IMR-90 (cell line): Measurements from ENCODE around the gene COX7A2L. TPM values are rescaled to one million over a fixed set of nuclear protein-coding genes. Genes with fewer than 3 reads are reported as not detected.

Experiments used
- ATAC-seq: fragments of 200-7000 bp; cut with Tn5 transposase; 2 replicates; pipeline ENCODE4 v1.9.1; 2020; ENCODE audit warnings: low read depth, mild to moderate bottlenecking, moderate library complexity
- BruUV-seq: library from RNA; stranded (reverse); fragments of 400-500 nt; replicated peaks from 2 replicates; lab custom pipeline; 2021; lab: Mats Ljungman, UMichigan
- CTCF ChIA-PET: fragments of 300-600 bp; formaldehyde crosslinking; extraction: SDS; loops from one replicate; lab custom pipeline; 2021; ENCODE audit warnings: antibody characterized with exemption; lab: Yijun Ruan, JAX
- POLR2A ChIA-PET: fragments of 300-600 bp; sonication (Branson Sonifier 250); formaldehyde crosslinking; loops from one replicate; lab custom pipeline; 2022; ENCODE audit warnings: antibody characterized with exemption; ENCODE audit not compliant: unreplicated experiment; lab: Charles Lee
- DNase-seq: peaks from one replicate; pipeline ENCODE4 v3.0.0; 2013
- H2AFZ ChIP-seq: replicated peaks from 2 replicates; pipeline ENCODE3; 2013; ENCODE audit warnings: low read length, mild to moderate bottlenecking; ENCODE audit not compliant: poor library complexity
- H2AK5ac ChIP-seq: 2 replicates; pipeline ENCODE4 v1.6.1; 2013; ENCODE audit warnings: low read depth, low read length, inconsistent platforms
- H2AK9ac ChIP-seq: replicated peaks from 2 replicates; pipeline ENCODE3; 2013; ENCODE audit warnings: mild to moderate bottlenecking, low read depth, low read length, moderate library complexity; ENCODE audit not compliant: poor library complexity
- H2BK120ac ChIP-seq: 2 replicates; pipeline ENCODE4 v1.6.1; 2013; ENCODE audit warnings: low read depth, low read length, inconsistent platforms
- H2BK15ac ChIP-seq: 3 replicates; pipeline ENCODE4 v1.6.1; 2013; ENCODE audit warnings: low read depth, low read length, inconsistent platforms
- H2BK20ac ChIP-seq: 2 replicates; pipeline ENCODE4 v1.6.1; 2013; ENCODE audit warnings: low read depth, mild to moderate bottlenecking, inconsistent platforms, low read length, moderate library complexity
- H2BK5ac ChIP-seq: 2 replicates; pipeline ENCODE4 v1.6.1; 2013; ENCODE audit warnings: mild to moderate bottlenecking, low read depth, low read length, inconsistent platforms; ENCODE audit not compliant: poor library complexity, severe bottlenecking
- H3K14ac ChIP-seq: replicated peaks from 2 replicates; pipeline ENCODE4 v1.6.1; 2013; ENCODE audit warnings: low read depth, low read length, inconsistent platforms
- H3K18ac ChIP-seq: 2 replicates; pipeline ENCODE4 v1.6.1; 2013; ENCODE audit warnings: low read depth, low read length, control low read depth
- H3K23ac ChIP-seq: 2 replicates; pipeline ENCODE4 v1.6.1; 2013; ENCODE audit warnings: low read depth, low read length, inconsistent platforms
- H3K27ac ChIP-seq: 2 replicates; pipeline ENCODE4 v1.5.1; 2013; ENCODE audit warnings: mild to moderate bottlenecking, control low read depth, low read length; ENCODE audit not compliant: insufficient read depth
- H3K27me3 ChIP-seq: 2 replicates; pipeline ENCODE4 v1.6.1; 2013; ENCODE audit warnings: low read length; ENCODE audit not compliant: control insufficient read depth, insufficient read depth
- H3K36me3 ChIP-seq: 2 replicates; pipeline ENCODE4 v1.6.1; 2013; ENCODE audit warnings: low read length, mixed read lengths; ENCODE audit not compliant: control insufficient read depth, insufficient read depth
- H3K4ac ChIP-seq: 2 replicates; pipeline ENCODE4 v1.6.1; 2013; ENCODE audit warnings: low read depth, low read length, inconsistent platforms
- H3K4me1 ChIP-seq: 2 replicates; pipeline ENCODE4 v1.6.1; 2013; ENCODE audit warnings: low read length, mixed read lengths; ENCODE audit not compliant: control insufficient read depth, insufficient read depth
- H3K4me2 ChIP-seq: 2 replicates; pipeline ENCODE4 v1.6.1; 2013; ENCODE audit warnings: low read depth, mild to moderate bottlenecking, control low read depth, low read length, moderate library complexity
- H3K4me3 ChIP-seq: 2 replicates; pipeline ENCODE4 v1.5.1; 2013; ENCODE audit warnings: low read depth, mild to moderate bottlenecking, control low read depth, low read length, moderate library complexity; ENCODE audit not compliant: insufficient read depth
- H3K56ac ChIP-seq: 2 replicates; pipeline ENCODE4 v1.6.1; 2013; ENCODE audit warnings: low read length, inconsistent platforms; ENCODE audit not compliant: insufficient read depth; ENCODE audit errors: extremely low read depth
- H3K79me1 ChIP-seq, 2 experiments: 2 replicates each; pipeline ENCODE4 v1.6.1; 2013; ENCODE audit warnings: low read length in 2 of 2, inconsistent platforms in 1 of 2, low read depth in 1 of 2
- H3K9ac ChIP-seq: 2 replicates; pipeline ENCODE4 v1.6.1; 2013; ENCODE audit warnings: low read depth, low read length, control low read depth
- H3K9me1 ChIP-seq: 2 replicates; pipeline ENCODE4 v1.6.1; 2013; ENCODE audit warnings: low read length, inconsistent platforms; ENCODE audit not compliant: insufficient read depth
- H3K9me3 ChIP-seq: 2 replicates; pipeline ENCODE4 v1.6.1; 2013; ENCODE audit warnings: low read length; ENCODE audit not compliant: control insufficient read depth, insufficient read depth
- H4K20me1 ChIP-seq: 2 replicates; pipeline ENCODE4 v1.6.1; 2013; ENCODE audit warnings: low read length, inconsistent platforms; ENCODE audit not compliant: insufficient read depth
- H4K5ac ChIP-seq: 2 replicates; pipeline ENCODE4 v1.6.1; 2013; ENCODE audit warnings: mild to moderate bottlenecking, low read depth, low read length, control low read depth
- H4K8ac ChIP-seq, 2 experiments: 2 replicates each; pipeline ENCODE4 v1.6.1; 2013; ENCODE audit warnings: low read depth in 2 of 2, low read length in 2 of 2, control low read depth in 1 of 2, inconsistent platforms in 1 of 2
- H4K91ac ChIP-seq: 2 replicates; pipeline ENCODE4 v1.6.1; 2013; ENCODE audit warnings: low read depth, low read length, inconsistent platforms; ENCODE audit not compliant: insufficient read depth
- BHLHE40 ChIP-seq: fragments of 150-350 bp; IDR thresholded peaks from 2 replicates; pipeline ENCODE4 v1.6.1; 2016; ENCODE audit warnings: mild to moderate bottlenecking, low read depth, low read length
- CEBPB ChIP-seq: IDR thresholded peaks from 2 replicates; pipeline ENCODE4 v1.6.1; 2012; ENCODE audit warnings: low read depth, low read length, improper control_type of control experiment
- CHD1 ChIP-seq: IDR thresholded peaks from 2 replicates; pipeline ENCODE4 v1.6.1; 2012; ENCODE audit warnings: low read depth, low read length, improper control_type of control experiment
- FOS ChIP-seq: fragments of 150-350 bp; IDR thresholded peaks from 2 replicates; pipeline ENCODE4 v1.6.1; 2016; ENCODE audit warnings: low read depth, low read length
- MAFK ChIP-seq: IDR thresholded peaks from 2 replicates; pipeline ENCODE4 v1.6.1; 2012; ENCODE audit warnings: low read depth, low read length, improper control_type of control experiment
- MAZ ChIP-seq: IDR thresholded peaks from 2 replicates; pipeline ENCODE4 v1.6.1; 2012; ENCODE audit warnings: low read depth, mild to moderate bottlenecking, low read length, improper control_type of control experiment, moderate library complexity, borderline replicate concordance
- MXI1 ChIP-seq: IDR thresholded peaks from 2 replicates; pipeline ENCODE4 v1.6.1; 2012; ENCODE audit warnings: low read depth, mild to moderate bottlenecking, low read length, moderate library complexity, borderline replicate concordance
- NFE2L2 ChIP-seq: fragments of 150-350 bp; IDR thresholded peaks from 2 replicates; pipeline ENCODE4 v1.6.1; 2016; ENCODE audit warnings: low read depth, mild to moderate bottlenecking, low read length
- POLR2A ChIP-seq: IDR thresholded peaks from 2 replicates; pipeline ENCODE4 v1.6.1; 2012; ENCODE audit warnings: mild to moderate bottlenecking, low read depth, low read length
- RAD21 ChIP-seq: IDR thresholded peaks from 2 replicates; pipeline ENCODE4 v1.6.1; 2012; ENCODE audit warnings: low read length, improper control_type of control experiment
- RCOR1 ChIP-seq: IDR thresholded peaks from 2 replicates; pipeline ENCODE4 v1.6.1; 2012; ENCODE audit warnings: mild to moderate bottlenecking, low read length, improper control_type of control experiment; ENCODE audit not compliant: insufficient replicate concordance
- RFX5 ChIP-seq: IDR thresholded peaks from 2 replicates; pipeline ENCODE4 v1.8.0; 2012; ENCODE audit warnings: low read depth, mild to moderate bottlenecking, low read length, moderate library complexity
- WGBS, 2 experiments: methylation state at CpG; one replicate each; pipeline versions ENCODE4 v1.1.5 to v1.1.7; 2013; ENCODE audit warnings: missing lambda C conversion rate in 2 of 2; ENCODE audit not compliant: insufficient read length in 1 of 2; ENCODE audit errors: extremely low coverage in 2 of 2; 5-methylcytosine and 5-hydroxymethylcytosine counted together
- dilution Hi-C: fragments of 300-500 bp; cut with HindIII; formaldehyde crosslinking; loops from one replicate; pipeline ENCODE4 v1.14.3; 2018; ENCODE audit warnings: low sequenced_read_pairs; ENCODE audit not compliant: unreplicated experiment
- in situ Hi-C: fragments of 300-500 bp; cut with MboI; formaldehyde crosslinking; loops from 3 replicates; pipeline ENCODE4 v1.14.3; 2019; ENCODE audit warnings: low sequenced_read_pairs, inconsistent platforms, mixed read lengths
- intact Hi-C: fragments of 100-400 bp; cut with micrococcal nuclease; formaldehyde crosslinking; loops from 2 replicates; pipeline ENCODE4 v1.10.0; 2022
- polyA plus RNA-seq, 3 experiments: library from polyadenylated mRNA; depleted of rRNA; stranded (reverse); fragments of >200 nt; gene quantifications; 2 replicates each; pipeline ENCODE4 v1.2.3, GENCODE V29; 2012; ENCODE audit warnings: low replicate concordance in 1 of 3
- total RNA-seq: library from RNA; depleted of rRNA; stranded (reverse); fragments of >200 nt; gene quantifications from 2 replicates; pipeline ENCODE4 v1.2.3, GENCODE V29; 2012
- TF ChIP-seq, protein P1 (sequence below): fragments of 150-350 bp; IDR thresholded peaks from 2 replicates; pipeline ENCODE4 v1.6.1; 2016; ENCODE audit warnings: low read depth, mild to moderate bottlenecking, low read length, moderate library complexity, borderline replicate concordance
- TF ChIP-seq, protein P2 (sequence below): fragments of 150-350 bp; IDR thresholded peaks from 2 replicates; pipeline ENCODE4 v1.6.1; 2017; ENCODE audit warnings: mild to moderate bottlenecking, antibody characterized with exemption, low read length, low read depth
- TF ChIP-seq, protein P3 (sequence below): conservative IDR thresholded peaks from 2 replicates; pipeline ENCODE4 v1.5.1; 2012; ENCODE audit warnings: mild to moderate bottlenecking, low read depth, low read length, improper control_type of control experiment

Gene COX7A2L
- total and polyA plus RNA-seq, 2 of the 4 experiments (the other 2 are of a cell fraction), result 123 to 132 TPM

DNA sequence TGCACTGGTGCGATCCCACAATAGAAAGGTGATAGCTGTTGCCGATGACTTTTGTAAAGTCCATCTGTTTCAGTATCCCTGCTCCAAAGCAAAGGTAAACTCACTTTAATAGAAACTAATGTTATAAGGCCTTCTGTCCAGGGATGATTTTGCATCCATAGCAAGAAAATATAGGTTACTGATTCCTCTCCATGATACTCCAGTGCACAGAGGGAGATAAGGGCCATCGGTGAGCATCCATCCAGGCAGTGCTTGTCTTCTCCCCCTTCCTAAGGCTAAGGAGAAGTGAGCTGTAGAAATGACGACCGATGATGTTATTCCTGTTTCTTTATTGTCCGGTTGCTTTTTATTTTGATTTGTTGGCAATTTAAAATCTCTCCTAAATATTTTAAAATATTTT is 32.1 kb downstream of the COX7A2L start:
- no peak overlapping the region for H3K4me3 ChIP-seq
- no peak for TF ChIP-seq CHD1
- TF ChIP-seq, protein P1, sequence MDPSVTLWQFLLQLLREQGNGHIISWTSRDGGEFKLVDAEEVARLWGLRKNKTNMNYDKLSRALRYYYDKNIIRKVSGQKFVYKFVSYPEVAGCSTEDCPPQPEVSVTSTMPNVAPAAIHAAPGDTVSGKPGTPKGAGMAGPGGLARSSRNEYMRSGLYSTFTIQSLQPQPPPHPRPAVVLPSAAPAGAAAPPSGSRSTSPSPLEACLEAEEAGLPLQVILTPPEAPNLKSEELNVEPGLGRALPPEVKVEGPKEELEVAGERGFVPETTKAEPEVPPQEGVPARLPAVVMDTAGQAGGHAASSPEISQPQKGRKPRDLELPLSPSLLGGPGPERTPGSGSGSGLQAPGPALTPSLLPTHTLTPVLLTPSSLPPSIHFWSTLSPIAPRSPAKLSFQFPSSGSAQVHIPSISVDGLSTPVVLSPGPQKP, result no peak
- TF ChIP-seq RAD21, result no peak
- TF ChIP-seq, protein P2, sequence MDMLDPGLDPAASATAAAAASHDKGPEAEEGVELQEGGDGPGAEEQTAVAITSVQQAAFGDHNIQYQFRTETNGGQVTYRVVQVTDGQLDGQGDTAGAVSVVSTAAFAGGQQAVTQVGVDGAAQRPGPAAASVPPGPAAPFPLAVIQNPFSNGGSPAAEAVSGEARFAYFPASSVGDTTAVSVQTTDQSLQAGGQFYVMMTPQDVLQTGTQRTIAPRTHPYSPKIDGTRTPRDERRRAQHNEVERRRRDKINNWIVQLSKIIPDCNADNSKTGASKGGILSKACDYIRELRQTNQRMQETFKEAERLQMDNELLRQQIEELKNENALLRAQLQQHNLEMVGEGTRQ, result no peak
- no peak for TF ChIP-seq MAFK
- TF ChIP-seq RFX5, result no peak
- TF ChIP-seq CEBPB, result no peak
- no peak for TF ChIP-seq NFE2L2
- no peak for TF ChIP-seq MXI1
- TF ChIP-seq MAZ, result no peak
- TF ChIP-seq, protein P3, sequence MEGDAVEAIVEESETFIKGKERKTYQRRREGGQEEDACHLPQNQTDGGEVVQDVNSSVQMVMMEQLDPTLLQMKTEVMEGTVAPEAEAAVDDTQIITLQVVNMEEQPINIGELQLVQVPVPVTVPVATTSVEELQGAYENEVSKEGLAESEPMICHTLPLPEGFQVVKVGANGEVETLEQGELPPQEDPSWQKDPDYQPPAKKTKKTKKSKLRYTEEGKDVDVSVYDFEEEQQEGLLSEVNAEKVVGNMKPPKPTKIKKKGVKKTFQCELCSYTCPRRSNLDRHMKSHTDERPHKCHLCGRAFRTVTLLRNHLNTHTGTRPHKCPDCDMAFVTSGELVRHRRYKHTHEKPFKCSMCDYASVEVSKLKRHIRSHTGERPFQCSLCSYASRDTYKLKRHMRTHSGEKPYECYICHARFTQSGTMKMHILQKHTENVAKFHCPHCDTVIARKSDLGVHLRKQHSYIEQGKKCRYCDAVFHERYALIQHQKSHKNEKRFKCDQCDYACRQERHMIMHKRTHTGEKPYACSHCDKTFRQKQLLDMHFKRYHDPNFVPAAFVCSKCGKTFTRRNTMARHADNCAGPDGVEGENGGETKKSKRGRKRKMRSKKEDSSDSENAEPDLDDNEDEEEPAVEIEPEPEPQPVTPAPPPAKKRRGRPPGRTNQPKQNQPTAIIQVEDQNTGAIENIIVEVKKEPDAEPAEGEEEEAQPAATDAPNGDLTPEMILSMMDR, result no peak
- TF ChIP-seq RCOR1, result no peak
- no peak for TF ChIP-seq POLR2A
- TF ChIP-seq FOS, result no peak
- no peak for TF ChIP-seq BHLHE40
- H3K36me3 ChIP-seq, result peaks cover 21% of the 10 kb centered on the region
- H2AK5ac ChIP-seq, result no peak overlapping the region
- ChIA-PET POLR2A (no interaction called here), CTCF (interaction anchor here (0.8 to 1.5 kb wide), 5 partner anchors 14 to 471 kb away, joined by 3 read pairs; no protein-coding TSS in a partner anchor)
- dilution Hi-C loops, result no loop called here
- intact Hi-C loops, result loop anchor here (1.0 to 10.0 kb wide), 2 partner anchors 233 to 464 kb away; no protein-coding TSS in a partner anchor
- no peak overlapping the region for H3K18ac ChIP-seq
- no peak overlapping the region for H2AFZ ChIP-seq
- no peak overlapping the region for H3K56ac ChIP-seq
- H3K79me1 ChIP-seq, result peaks cover 0 to 17% of the 10 kb centered on the region in 2 experiments; a peak in 3 of 4 replicates
- H3K14ac ChIP-seq, result no peak overlapping the region
- H4K91ac ChIP-seq, result no peak overlapping the region
- no peak overlapping the region for H2BK120ac ChIP-seq
- ATAC-seq (no peak), DNase-seq (no peak)
- in situ Hi-C loops, result loop anchor here (10.0 kb wide), 1 partner anchor 474 kb away; no protein-coding TSS in a partner anchor
- H3K4me2 ChIP-seq, result no peak overlapping the region
- no peak overlapping the region for H3K9ac ChIP-seq
- no peak overlapping the region for H2BK5ac ChIP-seq
- H4K8ac ChIP-seq, result no peak overlapping the region
- no peak overlapping the region for H3K27ac ChIP-seq
- H3K4me1 ChIP-seq, result no peaks in the 10 kb centered on the region; the same call in 1 of the 2 replicates
- H3K9me1 ChIP-seq, result no peaks in the 10 kb centered on the region; the same call in 1 of the 2 replicates
- no CpG with 5 or more reads among the region's 6 CpGs for WGBS, 2 experiments
- H3K9me3 ChIP-seq, result no peaks in the 10 kb centered on the region
- no peak overlapping the region for H3K23ac ChIP-seq
- no peak overlapping the region for H2BK20ac ChIP-seq
- H4K5ac ChIP-seq, result no peak overlapping the region
- H2BK15ac ChIP-seq, result no peak overlapping the region
- H2AK9ac ChIP-seq, result no peak overlapping the region
- no peak overlapping the region for H3K4ac ChIP-seq
- no peaks in the 10 kb centered on the region for H4K20me1 ChIP-seq
- no TSS peak for BruUV-seq
- H3K27me3 ChIP-seq, result no peaks in the 10 kb centered on the region
